ENCODE data around the gene KCNMB2.

DNA sequence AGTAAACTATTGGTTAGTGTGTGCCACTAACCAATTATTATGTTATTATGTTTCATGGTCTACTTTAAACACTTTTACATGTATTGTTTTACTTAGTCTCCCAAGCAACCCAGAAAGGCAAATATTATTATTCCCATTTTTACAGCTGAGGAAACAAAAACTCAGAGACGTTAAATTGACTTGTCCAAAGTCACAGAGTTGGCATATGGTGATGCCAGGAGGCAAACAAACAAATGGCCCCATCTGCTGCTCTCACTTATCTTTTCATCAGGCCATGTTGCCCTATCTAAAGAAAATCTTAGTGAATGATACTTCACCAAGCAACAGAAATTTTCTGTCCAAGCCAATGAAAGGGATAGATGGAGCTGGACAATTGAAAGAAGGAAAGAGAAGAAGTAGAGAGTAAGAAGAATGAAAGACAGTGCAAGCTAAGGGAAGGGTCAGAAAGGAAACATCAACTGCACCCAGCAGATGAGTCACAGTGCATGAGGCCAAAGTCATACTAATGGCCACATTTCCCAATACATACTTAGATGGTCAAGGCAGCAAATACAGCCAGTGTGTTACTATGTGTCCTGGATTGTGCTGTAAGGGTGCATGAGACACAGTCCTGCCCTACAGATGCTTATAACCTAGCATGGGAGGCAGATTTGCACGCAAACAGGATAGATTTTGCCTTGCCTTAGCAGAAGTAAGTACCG lies 266.9 kb downstream of the KCNMB2 start:
- TF ChIP-seq, protein P1, sequence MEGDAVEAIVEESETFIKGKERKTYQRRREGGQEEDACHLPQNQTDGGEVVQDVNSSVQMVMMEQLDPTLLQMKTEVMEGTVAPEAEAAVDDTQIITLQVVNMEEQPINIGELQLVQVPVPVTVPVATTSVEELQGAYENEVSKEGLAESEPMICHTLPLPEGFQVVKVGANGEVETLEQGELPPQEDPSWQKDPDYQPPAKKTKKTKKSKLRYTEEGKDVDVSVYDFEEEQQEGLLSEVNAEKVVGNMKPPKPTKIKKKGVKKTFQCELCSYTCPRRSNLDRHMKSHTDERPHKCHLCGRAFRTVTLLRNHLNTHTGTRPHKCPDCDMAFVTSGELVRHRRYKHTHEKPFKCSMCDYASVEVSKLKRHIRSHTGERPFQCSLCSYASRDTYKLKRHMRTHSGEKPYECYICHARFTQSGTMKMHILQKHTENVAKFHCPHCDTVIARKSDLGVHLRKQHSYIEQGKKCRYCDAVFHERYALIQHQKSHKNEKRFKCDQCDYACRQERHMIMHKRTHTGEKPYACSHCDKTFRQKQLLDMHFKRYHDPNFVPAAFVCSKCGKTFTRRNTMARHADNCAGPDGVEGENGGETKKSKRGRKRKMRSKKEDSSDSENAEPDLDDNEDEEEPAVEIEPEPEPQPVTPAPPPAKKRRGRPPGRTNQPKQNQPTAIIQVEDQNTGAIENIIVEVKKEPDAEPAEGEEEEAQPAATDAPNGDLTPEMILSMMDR (IDR thresholded peaks at IDR 0.05), result no peak
- no peak for TF ChIP-seq ZFX (IDR thresholded peaks at IDR 0.05; ENCODE audit: borderline replicate concordance)

Data from 22Rv1 (cell line).